ENCODE data around the gene TMEM82.
A peak's percentile ranks its signal among the peaks of the same experiment; 100 is the strongest.

Gene TMEM82

DNA sequence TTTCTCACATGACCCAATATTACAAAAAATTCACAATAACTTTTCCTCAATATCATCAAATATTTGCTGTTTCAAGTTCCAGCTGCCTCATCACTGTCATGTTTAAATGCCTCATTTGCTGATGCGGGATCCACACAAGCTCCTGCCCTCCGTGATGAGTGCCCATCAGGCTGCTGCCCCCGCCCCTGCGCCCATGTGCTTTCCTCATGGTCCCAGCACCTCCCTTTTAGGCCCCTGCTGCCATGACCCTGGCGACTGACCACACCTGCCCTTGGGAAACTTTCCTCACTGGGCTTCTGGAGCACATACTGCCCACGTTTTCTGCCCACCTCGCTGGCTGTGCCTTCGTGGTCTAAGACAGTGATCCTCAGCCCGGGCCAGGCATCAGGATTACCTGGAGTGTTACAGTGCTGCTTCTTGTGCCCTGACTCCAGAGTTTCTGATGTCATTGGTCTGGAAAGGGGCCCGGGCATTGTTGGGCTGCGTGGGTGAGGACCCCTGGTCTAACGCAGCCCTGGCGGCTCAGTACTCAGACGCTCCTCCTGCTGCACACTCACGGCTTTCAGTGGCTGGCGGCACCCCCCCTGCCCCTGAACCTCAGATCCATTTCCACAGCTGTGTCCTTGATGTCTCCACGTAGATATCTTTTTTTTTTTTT lies 37.6 kb upstream of the TMEM82 start:
- DNase-seq (ENCODE audit: insufficient read length, low spot score) (no peak), FAIRE-seq (no peak)
- TF ChIP-seq POLR2A (IDR thresholded peaks at IDR 0.05; ENCODE audit: low read depth, low read length) = no peak
- no peak for TF ChIP-seq POU2F2 (IDR thresholded peaks at IDR 0.05; ENCODE audit: low read depth, low read length)
- no peak for TF ChIP-seq TAF1 (IDR thresholded peaks at IDR 0.05; ENCODE audit: low read depth, low read length)

DNA sequence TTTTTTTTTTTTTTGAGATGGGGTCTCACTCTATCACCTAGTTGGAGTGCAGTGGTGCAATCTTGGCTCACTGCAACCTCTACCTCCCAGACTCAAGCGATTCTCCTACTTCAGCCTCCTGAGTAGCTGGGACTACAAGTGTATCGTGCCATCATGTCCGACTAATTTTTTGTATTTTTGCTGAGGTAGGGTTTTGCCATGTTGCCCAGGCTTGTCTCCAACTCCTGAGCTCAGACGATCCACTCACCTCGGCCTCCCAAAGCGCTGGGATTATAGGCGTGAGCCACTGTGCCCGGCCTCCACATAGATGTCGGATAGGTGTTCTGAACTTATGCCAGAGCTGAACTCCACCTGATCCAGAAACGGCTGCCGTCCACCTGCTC lies 37.1 kb upstream of the TMEM82 start:
- no peak for FAIRE-seq

DNA sequence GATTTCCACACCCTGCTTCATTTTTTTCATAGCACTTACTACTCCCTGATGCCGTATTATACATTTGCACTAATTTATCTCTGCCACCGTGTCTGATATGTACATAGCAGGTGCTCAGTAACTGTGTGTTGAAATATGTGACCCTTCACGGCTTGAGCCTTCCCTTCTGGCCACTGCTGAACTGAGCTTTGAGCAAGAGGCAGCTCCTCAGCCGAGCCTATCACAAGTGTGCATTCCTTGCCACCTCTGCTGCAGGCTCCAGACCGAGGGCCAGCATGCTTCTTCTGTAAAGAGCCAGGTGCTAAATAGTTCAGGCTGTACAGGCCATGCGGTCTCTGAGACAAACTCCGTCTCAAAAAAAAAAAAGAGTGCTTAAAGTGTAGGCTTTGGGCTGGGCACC lies 35.5 kb upstream of the TMEM82 start:
- TF ChIP-seq POLR2AphosphoS5 (IDR thresholded peaks at IDR 0.05; ENCODE audit: low read depth, low read length) (no peak), PAX5 (IDR thresholded peaks at IDR 0.05; ENCODE audit: insufficient read depth, low read length, severe bottlenecking) (no peak), TAF1 (IDR thresholded peaks at IDR 0.05; ENCODE audit: low read depth, low read length) (no peak), SPI1 (IDR thresholded peaks at IDR 0.05; ENCODE audit: low read depth, low read length) (no peak), POLR2A (IDR thresholded peaks at IDR 0.05; ENCODE audit: low read depth, low read length) (no peak), POU2F2 (IDR thresholded peaks at IDR 0.05; ENCODE audit: low read depth, low read length) (no peak)
- DNase-seq (ENCODE audit: insufficient read length, low spot score) = no peak
- no peak for FAIRE-seq

More for the DNA sequence above, 37.1 kb upstream of the TMEM82 start:
- TF ChIP-seq SPI1 (IDR thresholded peaks at IDR 0.05; ENCODE audit: low read depth, low read length) (no peak), TAF1 (IDR thresholded peaks at IDR 0.05; ENCODE audit: low read depth, low read length) (no peak), POLR2AphosphoS5 (IDR thresholded peaks at IDR 0.05; ENCODE audit: low read depth, low read length) (no peak), POLR2A (IDR thresholded peaks at IDR 0.05; ENCODE audit: low read depth, low read length) (no peak), PAX5 (IDR thresholded peaks at IDR 0.05; ENCODE audit: insufficient read depth, low read length, severe bottlenecking) (no peak), POU2F2 (IDR thresholded peaks at IDR 0.05; ENCODE audit: low read depth, low read length) (no peak)
- DNase-seq (ENCODE audit: insufficient read length, low spot score) = no peak

DNA sequence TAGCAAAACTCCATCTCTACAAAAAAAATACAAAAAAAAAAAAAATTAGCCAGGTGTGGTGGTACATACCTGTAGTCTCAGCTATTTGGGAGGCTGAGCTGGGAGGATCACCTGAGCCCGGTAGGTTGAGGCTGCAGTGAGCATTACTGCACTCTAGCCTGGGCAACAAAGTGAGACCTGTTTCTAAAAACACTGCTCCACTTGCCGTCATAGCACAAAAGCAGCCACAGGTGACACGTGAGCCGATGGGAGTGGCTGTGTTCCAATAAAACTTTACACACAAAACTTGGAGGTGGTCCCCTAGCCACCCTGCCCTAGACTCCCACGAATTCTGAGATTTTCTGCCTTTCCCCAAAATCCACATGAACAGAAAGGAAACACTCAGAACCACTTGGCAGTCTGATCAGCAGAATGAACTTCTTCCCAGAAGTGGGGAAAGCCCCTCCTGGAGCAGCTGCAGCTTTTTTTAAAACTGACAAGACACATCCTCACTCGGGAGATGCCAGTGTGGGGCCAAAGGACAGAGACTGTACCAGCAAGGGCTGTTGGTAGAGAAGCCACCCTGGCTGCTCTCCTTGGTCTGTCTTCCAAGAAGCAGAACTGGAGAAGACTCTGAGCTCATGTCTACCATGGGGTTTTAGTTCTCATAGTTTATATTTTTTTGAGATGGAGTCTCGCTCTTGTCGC lies 34.9 kb upstream of the TMEM82 start:
- no peak for TF ChIP-seq POLR2A (IDR thresholded peaks at IDR 0.05; ENCODE audit: low read depth, low read length)
- TF ChIP-seq PAX5 (IDR thresholded peaks at IDR 0.05; ENCODE audit: insufficient read depth, low read length, severe bottlenecking) = no peak
- no peak for TF ChIP-seq SPI1 (IDR thresholded peaks at IDR 0.05; ENCODE audit: low read depth, low read length)
- no peak for TF ChIP-seq TAF1 (IDR thresholded peaks at IDR 0.05; ENCODE audit: low read depth, low read length)
- no peak for TF ChIP-seq POLR2AphosphoS5 (IDR thresholded peaks at IDR 0.05; ENCODE audit: low read depth, low read length)
- TF ChIP-seq POU2F2 (IDR thresholded peaks at IDR 0.05; ENCODE audit: low read depth, low read length) = no peak
- FAIRE-seq (no peak), DNase-seq (ENCODE audit: insufficient read length, low spot score) (no peak)

DNA sequence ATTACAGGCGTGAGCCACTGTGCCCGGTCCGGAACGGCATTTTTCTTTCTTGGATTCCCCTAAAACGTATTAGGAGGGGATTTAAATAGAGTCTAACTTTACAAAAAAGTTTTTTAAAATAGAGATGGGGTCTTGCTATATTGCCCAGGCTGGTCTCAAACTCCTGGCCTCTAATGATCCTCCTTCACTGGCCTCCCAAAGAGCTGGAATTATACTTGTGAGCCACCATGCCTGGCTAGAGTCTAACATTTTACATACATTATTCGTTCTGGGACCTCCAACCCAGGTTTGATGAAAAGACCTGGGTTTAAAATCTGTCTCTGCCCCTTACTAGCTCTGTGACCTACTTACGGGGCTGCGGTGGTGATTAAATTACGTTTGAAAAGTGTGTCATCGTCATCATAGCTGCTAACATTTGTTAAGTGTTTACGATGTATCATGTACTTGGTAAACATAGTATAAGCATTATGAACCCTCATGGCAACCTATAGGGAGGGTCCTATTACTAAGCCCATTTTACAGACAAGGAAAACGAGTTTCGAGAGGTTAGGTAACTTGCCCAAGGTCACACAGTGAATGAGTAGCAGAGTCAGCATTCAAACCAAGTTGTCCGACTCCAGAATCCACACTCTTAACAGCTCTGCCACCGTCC lies 33.7 kb upstream of the TMEM82 start:
- TF ChIP-seq TAF1 (IDR thresholded peaks at IDR 0.05; ENCODE audit: low read depth, low read length) = no peak
- no peak for TF ChIP-seq PAX5 (IDR thresholded peaks at IDR 0.05; ENCODE audit: insufficient read depth, low read length, severe bottlenecking)
- TF ChIP-seq POLR2AphosphoS5 (IDR thresholded peaks at IDR 0.05; ENCODE audit: low read depth, low read length) = no peak
- TF ChIP-seq POLR2A (IDR thresholded peaks at IDR 0.05; ENCODE audit: low read depth, low read length) = no peak
- no peak for TF ChIP-seq SPI1 (IDR thresholded peaks at IDR 0.05; ENCODE audit: low read depth, low read length)
- TF ChIP-seq POU2F2 (IDR thresholded peaks at IDR 0.05; ENCODE audit: low read depth, low read length) = no peak
- FAIRE-seq = peak; percentile 45

DNA sequence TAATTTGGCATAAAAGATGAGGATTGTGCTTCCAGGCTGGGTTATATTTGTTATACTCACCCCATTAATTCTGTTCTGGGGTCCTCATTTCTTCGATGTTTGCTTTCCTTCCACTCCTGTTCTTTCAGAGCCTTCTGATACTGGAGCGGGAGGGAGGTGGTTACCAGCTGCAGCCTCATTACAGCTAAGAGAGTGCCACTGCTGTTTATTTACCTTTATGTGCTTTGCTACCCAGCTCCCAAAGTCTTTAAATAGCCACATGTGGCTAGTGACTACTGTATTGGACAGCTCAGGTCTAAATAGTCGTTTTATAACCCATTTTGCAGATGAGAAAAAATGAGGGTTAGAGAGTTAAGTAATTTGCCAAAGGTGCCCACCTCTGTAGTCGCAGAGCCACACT lies 33.1 kb upstream of the TMEM82 start:
- no peak for TF ChIP-seq POLR2AphosphoS5 (IDR thresholded peaks at IDR 0.05; ENCODE audit: low read depth, low read length)
- no peak for TF ChIP-seq PAX5 (IDR thresholded peaks at IDR 0.05; ENCODE audit: insufficient read depth, low read length, severe bottlenecking)
- TF ChIP-seq POLR2A (IDR thresholded peaks at IDR 0.05; ENCODE audit: low read depth, low read length) = no peak
- no peak for TF ChIP-seq TAF1 (IDR thresholded peaks at IDR 0.05; ENCODE audit: low read depth, low read length)
- no peak for TF ChIP-seq SPI1 (IDR thresholded peaks at IDR 0.05; ENCODE audit: low read depth, low read length)
- TF ChIP-seq POU2F2 (IDR thresholded peaks at IDR 0.05; ENCODE audit: low read depth, low read length) = no peak
- FAIRE-seq = no peak

More for the DNA sequence above, 33.7 kb upstream of the TMEM82 start:
- no peak for DNase-seq (ENCODE audit: insufficient read length, low spot score)

DNA sequence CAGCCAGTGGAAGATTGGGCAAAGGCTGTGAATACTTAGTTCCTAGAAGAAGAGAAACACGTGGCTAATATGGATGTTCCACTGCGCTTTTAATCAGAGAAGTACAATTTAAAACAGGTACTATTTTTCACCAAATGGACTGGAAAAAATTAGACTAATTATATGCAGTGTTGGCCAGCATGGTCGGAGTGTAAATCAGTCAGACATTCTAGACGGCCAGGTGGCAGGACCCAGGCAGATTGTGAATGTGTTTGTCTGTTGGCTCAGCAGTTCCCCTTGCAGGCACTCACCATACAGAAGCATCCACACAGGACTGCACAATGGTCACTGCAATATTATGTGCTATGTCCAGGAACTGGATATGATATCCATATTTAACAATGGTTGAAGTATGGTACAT lies 30.1 kb upstream of the TMEM82 start:
- DNase-seq (ENCODE audit: insufficient read length, low spot score) = no peak
- TF ChIP-seq SPI1 (IDR thresholded peaks at IDR 0.05; ENCODE audit: low read depth, low read length) = no peak
- TF ChIP-seq TAF1 (IDR thresholded peaks at IDR 0.05; ENCODE audit: low read depth, low read length) = no peak
- TF ChIP-seq POU2F2 (IDR thresholded peaks at IDR 0.05; ENCODE audit: low read depth, low read length) = no peak
- no peak for TF ChIP-seq POLR2AphosphoS5 (IDR thresholded peaks at IDR 0.05; ENCODE audit: low read depth, low read length)
- no peak for TF ChIP-seq POLR2A (IDR thresholded peaks at IDR 0.05; ENCODE audit: low read depth, low read length)
- TF ChIP-seq PAX5 (IDR thresholded peaks at IDR 0.05; ENCODE audit: insufficient read depth, low read length, severe bottlenecking) = no peak
- FAIRE-seq = peak; percentile 66

More for the DNA sequence above, 33.1 kb upstream of the TMEM82 start:
- DNase-seq (ENCODE audit: insufficient read length, low spot score) = no peak

DNA sequence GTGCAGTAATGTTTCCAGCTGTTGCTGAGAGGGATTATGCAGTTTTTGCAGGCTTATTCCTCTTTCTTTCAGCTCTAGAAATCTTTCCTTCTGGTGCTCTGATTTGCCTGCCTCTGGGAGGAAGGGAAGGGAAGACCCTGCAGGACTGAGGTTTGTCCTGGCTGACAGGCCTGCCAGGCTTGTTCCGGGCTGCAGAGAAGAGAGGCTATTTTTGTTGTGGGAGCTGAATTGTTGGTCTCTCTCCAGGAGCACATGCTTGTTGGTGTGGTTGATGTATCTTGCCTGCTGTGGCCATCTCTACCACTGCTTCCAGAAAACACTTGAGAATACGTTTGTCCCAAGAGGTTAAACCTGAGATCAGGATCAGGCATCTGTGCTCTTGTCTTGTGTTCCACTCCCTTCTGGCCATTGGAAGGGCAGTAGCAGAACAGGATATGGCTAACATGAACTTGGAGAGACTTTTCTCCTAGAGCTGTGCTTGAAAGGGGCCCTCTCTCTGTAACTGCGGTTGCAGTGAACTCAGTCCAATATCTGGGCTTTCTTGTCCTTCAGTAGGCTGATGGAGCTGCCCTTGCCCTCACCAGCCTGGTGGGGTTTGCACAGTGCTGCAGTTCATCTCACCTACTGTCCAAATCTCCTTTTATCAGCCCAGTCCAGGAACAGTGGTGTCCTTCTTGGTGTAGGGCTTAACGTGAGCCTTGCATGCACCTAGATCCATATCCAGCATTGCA lies 27.7 kb upstream of the TMEM82 start:
- DNase-seq (ENCODE audit: insufficient read length, low spot score) = no peak
- peak; percentile 71 for FAIRE-seq
- TF ChIP-seq POLR2A (IDR thresholded peaks at IDR 0.05; ENCODE audit: low read depth, low read length) (no peak), PAX5 (IDR thresholded peaks at IDR 0.05; ENCODE audit: insufficient read depth, low read length, severe bottlenecking) (no peak), POU2F2 (IDR thresholded peaks at IDR 0.05; ENCODE audit: low read depth, low read length) (no peak), POLR2AphosphoS5 (IDR thresholded peaks at IDR 0.05; ENCODE audit: low read depth, low read length) (no peak), TAF1 (IDR thresholded peaks at IDR 0.05; ENCODE audit: low read depth, low read length) (no peak), SPI1 (IDR thresholded peaks at IDR 0.05; ENCODE audit: low read depth, low read length) (no peak)
